Measurements from ENCODE around the gene LONRF2.
"Not testable (repeated sequence)": the region's sequence is repeated elsewhere in the genome, so short reads cannot be mapped to it uniquely, and the experiment has no call there.

The LONRF2 gene

DNA sequence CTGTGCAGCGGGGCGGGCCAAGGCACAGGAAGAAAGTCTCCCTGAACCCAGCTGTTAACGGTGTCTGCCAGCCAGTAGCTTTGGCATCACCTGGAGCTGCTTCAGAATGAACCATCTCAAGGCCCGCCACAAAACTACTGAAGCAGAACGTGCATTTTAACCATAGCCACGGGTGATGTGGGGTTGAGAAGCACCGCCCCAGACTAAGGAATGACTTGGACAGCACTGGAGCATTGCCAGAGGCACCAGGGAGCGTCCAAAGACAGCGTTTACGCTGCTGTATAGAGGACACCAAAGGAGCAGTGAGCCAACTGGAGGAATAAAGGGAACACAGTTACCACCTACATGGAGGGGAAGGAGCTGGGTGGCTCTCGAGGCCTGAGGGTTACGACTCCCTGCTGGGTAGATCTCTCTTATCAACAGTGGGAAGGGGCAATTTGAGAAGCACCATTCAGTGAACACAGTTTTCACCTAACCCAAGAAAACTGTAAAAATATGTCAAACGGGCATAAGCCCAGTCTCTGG is 28.4 kb upstream of the LONRF2 start:
- H3K4me3 ChIP-seq (replicated peaks; ENCODE audit: low read depth, low read length) = no peak overlapping the region
- DNase-seq (ENCODE audit: extremely low read depth, low read depth) = no peak
- no peak for TF ChIP-seq CTCF (IDR thresholded peaks at IDR 0.05; ENCODE audit: low read depth, low read length, missing control alignments)

GRCh38 chr2:100345144-100345543 is 22.8 kb upstream of the LONRF2 start:
- H3K4me3 ChIP-seq (replicated peaks; ENCODE audit: low read depth, low read length); DNase-seq (ENCODE audit: extremely low read depth, low read depth): not testable (repeated sequence)

DNA sequence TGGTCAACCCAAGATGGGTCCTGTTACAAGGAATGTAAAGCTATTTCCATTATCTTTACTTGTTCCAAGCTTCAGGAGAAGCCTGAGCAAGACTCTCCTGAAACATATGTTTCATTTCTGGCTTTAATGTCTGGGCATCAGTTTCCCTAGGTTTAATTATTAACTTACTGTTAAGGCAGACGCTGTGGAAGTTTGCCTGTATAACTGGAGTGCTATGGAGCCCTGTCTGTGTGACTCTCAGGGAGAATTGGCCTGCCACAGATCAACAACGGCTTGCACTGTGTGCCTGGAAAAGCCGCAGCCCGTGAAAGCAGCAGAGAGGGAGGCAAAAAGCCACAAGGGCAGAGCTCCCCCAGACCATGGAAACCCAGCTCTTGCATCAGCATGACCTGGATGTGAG is 22.1 kb upstream of the LONRF2 start:
- H3K4me3 ChIP-seq (replicated peaks; ENCODE audit: low read depth, low read length) = no peak overlapping the region
- DNase-seq (ENCODE audit: extremely low read depth, low read depth) = no peak
- TF ChIP-seq CTCF (IDR thresholded peaks at IDR 0.05; ENCODE audit: low read depth, low read length, missing control alignments) = no peak

DNA sequence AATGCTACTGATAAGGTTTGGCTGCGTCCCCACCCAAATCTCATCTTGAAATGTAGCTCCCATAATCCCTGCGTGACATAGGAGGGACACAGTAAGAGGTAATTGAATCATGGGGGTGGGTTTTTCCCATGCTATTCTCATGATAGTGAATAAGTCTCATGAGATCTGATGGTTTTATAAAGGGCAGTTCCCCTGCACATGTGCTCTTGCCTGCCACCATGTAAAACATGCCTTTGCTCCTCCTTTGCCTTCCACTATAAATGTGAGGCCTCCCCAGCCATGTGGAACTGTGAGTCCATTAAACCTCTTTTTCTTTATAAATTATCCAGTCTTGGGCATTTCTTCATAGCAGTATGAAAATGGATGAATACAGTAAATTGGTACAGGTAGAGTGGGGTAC is 20.2 kb upstream of the LONRF2 start:
- H3K4me3 ChIP-seq (replicated peaks; ENCODE audit: low read depth, low read length); DNase-seq (ENCODE audit: extremely low read depth, low read depth): not testable (repeated sequence)

DNA sequence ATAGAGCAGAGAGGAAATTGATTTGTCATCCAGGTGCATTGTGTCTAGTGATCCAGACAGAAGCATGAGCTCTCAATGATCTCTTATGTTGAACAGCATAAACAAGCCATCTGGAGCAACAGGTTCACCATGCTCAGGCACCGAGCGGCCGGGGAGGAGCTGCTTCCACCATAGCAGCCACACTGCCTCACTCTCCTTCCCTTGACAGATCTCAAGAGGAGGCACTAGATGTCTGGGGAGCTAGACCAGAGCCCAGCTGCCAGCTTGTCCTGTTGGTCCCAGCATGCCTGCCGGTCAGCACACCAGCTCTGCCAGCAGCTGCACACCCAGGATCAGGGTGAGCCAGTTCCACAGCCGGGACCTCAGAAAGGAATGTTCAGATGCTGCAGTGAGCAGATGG is 17.5 kb upstream of the LONRF2 start:
- DNase-seq (ENCODE audit: extremely low read depth, low read depth) = no peak
- TF ChIP-seq CTCF (IDR thresholded peaks at IDR 0.05; ENCODE audit: low read depth, low read length, missing control alignments) = no peak
- H3K4me3 ChIP-seq (replicated peaks; ENCODE audit: low read depth, low read length) = no peak overlapping the region

DNA sequence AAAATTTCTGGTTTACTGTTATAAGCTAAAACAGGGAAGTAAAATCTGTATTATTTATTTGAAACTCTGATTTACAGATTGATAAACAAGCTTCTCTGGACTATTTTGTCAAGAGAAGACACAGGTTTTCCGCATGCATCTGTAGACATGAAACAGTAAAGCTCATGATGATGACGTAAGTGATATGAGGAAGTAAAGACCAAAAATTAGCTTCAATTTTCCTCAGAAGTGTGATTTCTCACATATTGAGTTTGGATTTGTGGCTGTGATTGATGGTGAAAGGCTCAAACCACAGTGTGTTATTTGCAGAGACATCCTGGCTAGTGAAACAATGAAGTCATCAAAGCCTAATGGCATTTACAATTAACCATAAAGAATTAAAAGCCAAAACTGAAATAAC is 12.6 kb upstream of the LONRF2 start:
- DNase-seq (ENCODE audit: extremely low read depth, low read depth) = no peak
- H3K4me3 ChIP-seq (replicated peaks; ENCODE audit: low read depth, low read length) = no peak overlapping the region
- no peak for TF ChIP-seq CTCF (IDR thresholded peaks at IDR 0.05; ENCODE audit: low read depth, low read length, missing control alignments)

- no peak for DNase-seq (ENCODE audit: extremely low read depth, low read depth)
- H3K4me3 ChIP-seq (replicated peaks; ENCODE audit: low read depth, low read length) = no peak overlapping the region
- no peak for TF ChIP-seq CTCF (IDR thresholded peaks at IDR 0.05; ENCODE audit: low read depth, low read length, missing control alignments)
These were observed 5.4 kb upstream of the LONRF2 start for GRCh38 chr2:100327742-100328141.

GRCh38 chr2:100321179-100321865 is 979 bp downstream of the LONRF2 start:
- H3K4me3 ChIP-seq (replicated peaks; ENCODE audit: low read depth, low read length) = peak overlapping the region; percentile 45
- no peak for TF ChIP-seq CTCF (IDR thresholded peaks at IDR 0.05; ENCODE audit: low read depth, low read length, missing control alignments)
- DNase-seq (ENCODE audit: extremely low read depth, low read depth) = no peak
